DND-41 (cell line): ENCODE results near the gene CLMN.

Source experiments
- EZH2 ChIP-seq: IDR thresholded peaks from 3 replicates; pipeline ENCODE4 v1.6.1; 2012; ENCODE audit warnings: borderline replicate concordance, low read depth, mild to moderate bottlenecking, moderate library complexity, low read length, inconsistent platforms; ENCODE audit not compliant: severe bottlenecking
- TF ChIP-seq, protein P1 (sequence below): IDR thresholded peaks from 2 replicates; pipeline ENCODE4 v1.5.1; 2012; ENCODE audit warnings: borderline replicate concordance, low read length, moderate library complexity, mild to moderate bottlenecking; ENCODE audit not compliant: poor library complexity, severe bottlenecking; ENCODE audit errors: extremely low read depth

DNA sequence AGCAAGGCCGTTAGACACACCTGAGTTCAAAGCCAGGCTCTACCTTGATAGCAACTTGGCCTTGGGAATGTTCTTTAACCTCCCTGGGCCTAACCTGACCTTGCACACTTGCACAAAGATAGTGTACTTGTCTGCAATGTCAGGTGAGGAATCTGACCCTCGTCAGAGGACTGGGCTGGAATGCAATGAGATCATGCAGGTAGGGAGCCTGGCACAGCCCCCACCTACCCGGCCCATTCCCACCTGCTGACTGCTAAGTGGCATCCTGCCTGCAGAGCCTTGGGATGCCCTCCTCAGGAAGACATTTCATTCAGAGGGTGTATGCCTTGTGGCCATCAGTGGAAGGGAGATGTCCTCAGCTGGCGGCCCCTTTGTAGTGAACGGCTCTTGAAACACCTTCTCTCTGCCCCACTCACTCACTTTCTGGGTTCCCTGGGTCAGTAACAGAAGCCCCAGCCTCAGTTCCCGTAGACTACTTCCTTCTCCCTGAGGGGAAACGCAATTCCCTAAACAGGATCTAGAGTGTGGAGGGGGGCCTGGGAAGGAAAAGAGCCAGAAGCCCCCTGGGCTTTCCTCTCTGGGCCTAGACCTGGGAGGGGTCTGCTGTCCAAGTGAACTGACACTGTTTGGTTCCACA lies 94.3 kb downstream of the CLMN start:
- TF ChIP-seq, protein P1, sequence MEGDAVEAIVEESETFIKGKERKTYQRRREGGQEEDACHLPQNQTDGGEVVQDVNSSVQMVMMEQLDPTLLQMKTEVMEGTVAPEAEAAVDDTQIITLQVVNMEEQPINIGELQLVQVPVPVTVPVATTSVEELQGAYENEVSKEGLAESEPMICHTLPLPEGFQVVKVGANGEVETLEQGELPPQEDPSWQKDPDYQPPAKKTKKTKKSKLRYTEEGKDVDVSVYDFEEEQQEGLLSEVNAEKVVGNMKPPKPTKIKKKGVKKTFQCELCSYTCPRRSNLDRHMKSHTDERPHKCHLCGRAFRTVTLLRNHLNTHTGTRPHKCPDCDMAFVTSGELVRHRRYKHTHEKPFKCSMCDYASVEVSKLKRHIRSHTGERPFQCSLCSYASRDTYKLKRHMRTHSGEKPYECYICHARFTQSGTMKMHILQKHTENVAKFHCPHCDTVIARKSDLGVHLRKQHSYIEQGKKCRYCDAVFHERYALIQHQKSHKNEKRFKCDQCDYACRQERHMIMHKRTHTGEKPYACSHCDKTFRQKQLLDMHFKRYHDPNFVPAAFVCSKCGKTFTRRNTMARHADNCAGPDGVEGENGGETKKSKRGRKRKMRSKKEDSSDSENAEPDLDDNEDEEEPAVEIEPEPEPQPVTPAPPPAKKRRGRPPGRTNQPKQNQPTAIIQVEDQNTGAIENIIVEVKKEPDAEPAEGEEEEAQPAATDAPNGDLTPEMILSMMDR = no peak
- no peak for TF ChIP-seq EZH2
